B cell (primary cell): ENCODE measurements around the gene LRFN5. TPM values are rescaled to one million over a fixed set of nuclear protein-coding genes. Genes with fewer than 3 reads are reported as not detected.
"Not testable (repeated sequence)": the region's sequence is repeated elsewhere in the genome, so short reads cannot be mapped to it uniquely, and the experiment has no call there.

Experiments
- ATAC-seq: fragments of 200-7000 bp; cut with Tn5 transposase; one replicate; pipeline ENCODE4 v1.10.0; 2021; ENCODE audit warnings: low read depth, mild to moderate bottlenecking, moderate number of reproducible peaks, moderate library complexity
- CTCF ChIA-PET: fragments of 350-600 bp; sonication (Branson Sonifier 250); formaldehyde crosslinking; loops from one replicate; lab custom pipeline; 2021; ENCODE audit warnings: antibody characterized with exemption, inconsistent platforms; lab: Charles Lee
- POLR2A ChIA-PET: fragments of 350-600 bp; sonication (Branson Sonifier 250); formaldehyde crosslinking; loops from one replicate; lab custom pipeline; 2021; ENCODE audit warnings: antibody characterized with exemption; lab: Charles Lee
- DNase-seq: peaks from one replicate; pipeline ENCODE4 v3.0.0; 2013
- H2AFZ ChIP-seq: 2 replicates; pipeline ENCODE4 v1.6.1; 2012; ENCODE audit warnings: mild to moderate bottlenecking, low read depth, low read length; ENCODE audit not compliant: insufficient read depth, poor library complexity, severe bottlenecking
- H3K27ac ChIP-seq, 2 donors: 1 replicate in 1 of 2; 2 replicates in 1 of 2; pipeline ENCODE4 v1.5.1; 2012 to 2013; ENCODE audit warnings: low read length in 2 of 2, mild to moderate bottlenecking in 2 of 2, moderate library complexity in 1 of 2
- H3K27me3 ChIP-seq, 4 experiments: fragments of 200-600 bp in 1 of 4; sonication (generic) in 1 of 4; replicated peaks in 1 of 4; 1 replicate in 2 of 4; 2 replicates in 2 of 4; pipeline versions ENCODE4 v1.6.1 to v1.7.0; 2013 to 2016; ENCODE audit warnings: low read length in 3 of 4, mild to moderate bottlenecking in 2 of 4, mixed read lengths in 1 of 4, moderate library complexity in 1 of 4; ENCODE audit not compliant: insufficient read depth in 4 of 4, control insufficient read depth in 3 of 4; ENCODE audit errors: control extremely low read depth in 1 of 4
- H3K36me3 ChIP-seq, 2 experiments: replicated peaks in 1 of 2; 1 replicate in 1 of 2; 2 replicates in 1 of 2; pipeline versions ENCODE4 v1.6.1 to v1.7.1; 2013; ENCODE audit warnings: low read length in 1 of 2; ENCODE audit not compliant: insufficient read depth in 2 of 2, control insufficient read depth in 1 of 2; ENCODE audit errors: control extremely low read depth in 1 of 2, extremely low read depth in 1 of 2
- H3K4me1 ChIP-seq, 2 donors: fragments of 200-600 bp in 1 of 2; sonication (generic) in 1 of 2; 1 replicate in 1 of 2; 2 replicates in 1 of 2; pipeline versions ENCODE4 v1.5.1 to v1.6.1; 2013 to 2017; ENCODE audit warnings: low read length in 2 of 2; ENCODE audit not compliant: control insufficient read depth in 2 of 2, insufficient read depth in 2 of 2
- H3K4me2 ChIP-seq: replicated peaks from 2 replicates; pipeline ENCODE3; 2012; ENCODE audit warnings: mild to moderate bottlenecking, low read depth, low read length; ENCODE audit not compliant: poor library complexity, severe bottlenecking
- H3K4me3 ChIP-seq, 5 experiments: fragments of 200-600 bp in 1 of 5; sonication (generic) in 1 of 5; 1 replicate in 3 of 5; 2 replicates in 2 of 5; pipeline versions ENCODE4 v1.5.1 to v1.7.0; 2011 to 2016; ENCODE audit warnings: low read length in 4 of 5, mild to moderate bottlenecking in 4 of 5, low read depth in 2 of 5, control low read depth in 1 of 5, moderate library complexity in 1 of 5; ENCODE audit not compliant: insufficient read depth in 1 of 5; ENCODE audit errors: control extremely low read depth in 1 of 5, extremely low read depth in 1 of 5
- H3K79me2 ChIP-seq: fragments of 200-600 bp; sonication (generic); one replicate; pipeline ENCODE4 v1.6.0; 2016; ENCODE audit warnings: low read length; ENCODE audit not compliant: control insufficient read depth, insufficient read depth
- H3K9ac ChIP-seq: fragments of 200-600 bp; sonication (generic); 2 replicates; pipeline ENCODE4 v1.6.1; 2017; ENCODE audit warnings: mild to moderate bottlenecking, low read length, moderate library complexity
- H3K9me3 ChIP-seq, 3 donors: one replicate each; pipeline versions ENCODE4 v1.6.1 to v1.7.1; 2013; ENCODE audit warnings: low read length in 2 of 3; ENCODE audit not compliant: control insufficient read depth in 2 of 3, insufficient read depth in 1 of 3; ENCODE audit errors: control extremely low read depth in 1 of 3
- H4K20me1 ChIP-seq: 2 replicates; pipeline ENCODE4 v1.6.0; 2012; ENCODE audit warnings: mild to moderate bottlenecking, low read length; ENCODE audit not compliant: insufficient read depth, control insufficient read depth, poor library complexity, severe bottlenecking
- H3K27ac Mint-ChIP-seq: one replicate; pipeline ENCODE4 v1.8.0; 2021; ENCODE audit warnings: mixed read lengths
- H3K27me3 Mint-ChIP-seq: one replicate; pipeline ENCODE4 v1.8.0; 2021; ENCODE audit warnings: mixed read lengths
- H3K4me1 Mint-ChIP-seq: one replicate; pipeline ENCODE4 v1.8.0; 2021; ENCODE audit warnings: mixed read lengths
- H3K4me3 Mint-ChIP-seq: one replicate; pipeline ENCODE4 v1.8.0; 2021; ENCODE audit warnings: mixed read lengths
- H3K9me3 Mint-ChIP-seq: one replicate; pipeline ENCODE4 v1.8.0; 2022; ENCODE audit warnings: mixed read lengths; ENCODE audit not compliant: insufficient read depth
- CTCF ChIP-seq: fragments of 200-600 bp; IDR thresholded peaks from one replicate; pipeline ENCODE4 v1.8.0; 2022; ENCODE audit warnings: antibody characterized with exemption, mild to moderate bottlenecking
- EZH2 ChIP-seq: IDR thresholded peaks from 2 replicates; pipeline ENCODE4 v1.6.1; 2012; ENCODE audit warnings: borderline replicate concordance, low read depth, mild to moderate bottlenecking, moderate library complexity, low read length; ENCODE audit not compliant: insufficient read depth, poor library complexity, severe bottlenecking
- WGBS: methylation state at CpG from one replicate; pipeline ENCODE4 v1.1.5; 2013; ENCODE audit warnings: missing lambda C conversion rate; ENCODE audit not compliant: insufficient coverage; 5-methylcytosine and 5-hydroxymethylcytosine counted together
- intact Hi-C: fragments of 100-400 bp; cut with micrococcal nuclease; formaldehyde crosslinking; loops from one replicate; pipeline ENCODE4 v1.10.0; 2022
- polyA plus RNA-seq: library from polyadenylated mRNA; depleted of rRNA; stranded (reverse); fragments of >200 nt; gene quantifications from 2 replicates; pipeline ENCODE4 v1.2.3, GENCODE V29; 2012
- total RNA-seq, 2 donors: library from RNA; stranded (reverse); fragments of 120-200 nt in 1 of 2; gene quantifications; 1 replicate in 1 of 2; 2 replicates in 1 of 2; pipeline versions ENCODE4 v1.2.3 to v1.2.4, GENCODE V29; 2013 to 2022

LRFN5 gene
- total and polyA plus RNA-seq, 2 donors (not counting 1 experiment from before 2014, with no cell fraction given), result 0.30 TPM; not detected in 1

- ATAC-seq (no peak), DNase-seq (no peak)
- Mint-ChIP-seq H3K9me3 (no peaks in the 10 kb centered on the region), H3K27ac (no peak overlapping the region), H3K4me1 (no peaks in the 10 kb centered on the region), H3K4me3 (no peak overlapping the region), H3K27me3 (no peaks in the 10 kb centered on the region)
- H2AFZ ChIP-seq, result no peak overlapping the region
- CTCF ChIA-PET, result no interaction called here
- no peaks in the 10 kb centered on the region for H3K27me3 ChIP-seq
- no peaks in the 10 kb centered on the region for H3K79me2 ChIP-seq
- H3K9me3 ChIP-seq, result peaks cover 0 to 1% (median 0%) of the 10 kb centered on the region in 3 donors
- no peaks in the 10 kb centered on the region for H4K20me1 ChIP-seq
- H3K4me2 ChIP-seq, result no peak overlapping the region
- TF ChIP-seq CTCF, result no peak
- no peak for TF ChIP-seq EZH2
- H3K4me3 ChIP-seq, result no peak overlapping the region
- H3K9ac ChIP-seq, result no peak overlapping the region
- H3K4me1 ChIP-seq, result no peaks in the 10 kb centered on the region
- POLR2A ChIA-PET, result no interaction called here
- H3K27ac ChIP-seq, result no peak overlapping the region
- no peaks in the 10 kb centered on the region for H3K36me3 ChIP-seq
- intact Hi-C loops, result no loop called here
Measured at GRCh38 chr14:41586237-41586636, 20.4 kb upstream of the LRFN5 start.

GRCh38 chr14:41597647-41598046, 9.0 kb upstream of the LRFN5 start:
- TF ChIP-seq CTCF (no peak), EZH2 (no peak)
- ATAC-seq, result no peak
- Mint-ChIP-seq H3K4me1 (no peaks in the 10 kb centered on the region), H3K27ac (no peak overlapping the region), H3K4me3 (no peak overlapping the region), H3K27me3 (peaks cover 3% of the 10 kb centered on the region), H3K9me3 (no peaks in the 10 kb centered on the region)
- Histone ChIP-seq H4K20me1 (no peaks in the 10 kb centered on the region), H3K4me3 (no peak overlapping the region), H2AFZ (no peak overlapping the region), H3K79me2 (no peaks in the 10 kb centered on the region), H3K9ac (no peak overlapping the region), H3K27me3 (no peaks in the 10 kb centered on the region), H3K36me3 (no peaks in the 10 kb centered on the region), H3K27ac (no peak overlapping the region), H3K4me1 (no peaks in the 10 kb centered on the region), H3K9me3 (peaks cover 0 to 5% (median 0%) of the 10 kb centered on the region in 3 donors), H3K4me2 (no peak overlapping the region)
- ChIA-PET POLR2A (no interaction called here), CTCF (no interaction called here)
- no peak for DNase-seq
- WGBS, result 98% methylated on average over 22 of the region's 25 CpGs
- intact Hi-C loops, result no loop called here

GRCh38 chr14:41599805-41600385, 6.8 kb upstream of the LRFN5 start:
- H3K4me3 ChIP-seq, H3K9ac ChIP-seq, H4K20me1 ChIP-seq, POLR2A ChIA-PET, H2AFZ ChIP-seq, ATAC-seq, intact Hi-C loops, H3K9me3 ChIP-seq, H3K4me1 Mint-ChIP-seq, H3K4me1 ChIP-seq, H3K4me3 Mint-ChIP-seq, H3K27ac ChIP-seq, DNase-seq, H3K27ac Mint-ChIP-seq, H3K9me3 Mint-ChIP-seq, H3K36me3 ChIP-seq, H3K79me2 ChIP-seq, H3K4me2 ChIP-seq: not testable (repeated sequence)
- peaks cover 0 to 10% (median 3%) of the 10 kb centered on the region in 4 experiments for H3K27me3 ChIP-seq
- peaks cover 15% of the 10 kb centered on the region for H3K27me3 Mint-ChIP-seq
- 20% methylated on average over 1 of the region's 6 CpGs for WGBS
- CTCF ChIA-PET, result interaction anchor here (1.0 kb wide), 1 partner anchor 203 kb away, joined by 3 read pairs; no protein-coding TSS in a partner anchor
